Mesodermal cell (in vitro differentiated cells): Measurements from ENCODE around the gene TBC1D2B.

Experiments used
- H3K27ac ChIP-seq: 2 replicates; pipeline ENCODE4 v1.7.0; 2013; ENCODE audit warnings: mild to moderate bottlenecking, low read depth, low read length, moderate library complexity; ENCODE audit not compliant: severe bottlenecking
- H3K36me3 ChIP-seq: 2 replicates; pipeline ENCODE4 v1.7.1; 2013; ENCODE audit warnings: mild to moderate bottlenecking, low read length, moderate library complexity; ENCODE audit not compliant: control insufficient read depth, insufficient read depth
- H3K4me1 ChIP-seq: one replicate; pipeline ENCODE4 v1.7.1; 2013; ENCODE audit warnings: mild to moderate bottlenecking, low read length; ENCODE audit not compliant: insufficient read depth, control insufficient read depth, poor library complexity, severe bottlenecking
- H3K4me3 ChIP-seq: 2 replicates; pipeline ENCODE4 v1.7.0; 2013; ENCODE audit warnings: low read length, control low read depth, mild to moderate bottlenecking; ENCODE audit not compliant: insufficient read depth, poor library complexity, severe bottlenecking; ENCODE audit errors: extremely low read depth
- H3K9me3 ChIP-seq: 2 replicates; pipeline ENCODE4 v1.7.1; 2013; ENCODE audit warnings: mild to moderate bottlenecking, low read length, moderate library complexity; ENCODE audit not compliant: control insufficient read depth
- WGBS, 2 experiments: methylation state at CpG; one replicate each; pipeline ENCODE4 v1.1.5; 2013; ENCODE audit warnings: missing lambda C conversion rate in 2 of 2; ENCODE audit not compliant: insufficient coverage in 2 of 2; 5-methylcytosine and 5-hydroxymethylcytosine counted together

The TBC1D2B gene

DNA sequence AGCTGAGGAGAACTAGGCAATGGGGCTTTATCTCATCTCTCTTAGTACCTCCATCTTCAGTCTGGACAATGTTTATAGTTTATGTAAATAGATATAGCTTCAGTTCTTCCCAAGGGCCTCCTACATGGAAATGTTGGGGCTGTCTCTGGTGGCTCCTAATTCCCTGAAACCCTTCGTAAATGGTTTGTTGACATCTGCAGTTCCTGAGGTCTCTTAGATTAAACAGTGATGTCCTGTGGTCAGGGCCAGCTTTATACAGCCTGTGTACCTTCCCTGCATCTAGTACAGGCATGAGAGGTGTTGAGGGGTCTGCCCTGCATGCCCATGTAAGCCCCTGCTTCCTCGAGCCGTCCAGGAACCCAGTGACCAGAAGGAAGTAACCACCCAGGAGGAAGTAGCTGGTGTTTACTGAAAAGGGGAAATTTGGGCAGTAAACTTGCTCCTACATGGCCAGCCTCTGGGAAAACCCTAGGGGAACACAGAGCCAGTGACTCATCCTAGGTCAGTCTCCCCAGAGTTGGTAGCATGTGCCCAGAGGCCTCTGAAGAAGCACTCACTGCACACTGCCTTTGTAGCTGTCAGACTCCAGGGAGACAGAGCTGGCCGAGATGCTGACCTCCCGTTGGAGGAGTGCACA, 4.7 kb upstream of the TBC1D2B start:
- whole genome bisulfite sequencing, 2 experiments, result 87 to 93% methylated on average over 5 of the region's 5 CpGs
- H3K36me3 ChIP-seq, result no peaks in the 10 kb centered on the region
- no peak overlapping the region for H3K27ac ChIP-seq
- no peaks in the 10 kb centered on the region for H3K4me1 ChIP-seq
- H3K4me3 ChIP-seq, result no peak overlapping the region
- no peaks in the 10 kb centered on the region for H3K9me3 ChIP-seq

DNA sequence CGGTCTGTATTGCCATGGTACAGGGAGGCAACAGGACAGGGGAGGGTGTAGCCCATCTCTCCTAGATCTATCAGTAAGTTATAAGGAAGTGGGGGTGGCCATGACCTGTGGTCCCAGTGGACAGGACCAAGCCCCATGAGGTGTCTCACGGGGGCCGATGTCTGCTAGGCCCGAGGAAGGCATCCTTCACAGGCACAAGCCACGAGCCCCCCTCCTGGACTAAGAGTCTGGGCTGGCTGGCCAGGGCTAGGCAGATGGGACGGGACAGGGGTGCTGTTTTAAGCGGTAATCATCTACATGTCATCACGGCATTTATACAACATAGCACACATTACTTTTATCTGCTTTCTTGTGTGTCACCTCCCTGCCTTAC, 2.6 kb upstream of the TBC1D2B start:
- Histone ChIP-seq H3K4me3 (no peak overlapping the region), H3K9me3 (no peaks in the 10 kb centered on the region), H3K4me1 (peaks cover 6% of the 10 kb centered on the region), H3K27ac (no peak overlapping the region), H3K36me3 (no peaks in the 10 kb centered on the region)
- WGBS, 2 experiments, result 81 to 100% methylated on average over 4 to 5 of the region's 8 CpGs

DNA sequence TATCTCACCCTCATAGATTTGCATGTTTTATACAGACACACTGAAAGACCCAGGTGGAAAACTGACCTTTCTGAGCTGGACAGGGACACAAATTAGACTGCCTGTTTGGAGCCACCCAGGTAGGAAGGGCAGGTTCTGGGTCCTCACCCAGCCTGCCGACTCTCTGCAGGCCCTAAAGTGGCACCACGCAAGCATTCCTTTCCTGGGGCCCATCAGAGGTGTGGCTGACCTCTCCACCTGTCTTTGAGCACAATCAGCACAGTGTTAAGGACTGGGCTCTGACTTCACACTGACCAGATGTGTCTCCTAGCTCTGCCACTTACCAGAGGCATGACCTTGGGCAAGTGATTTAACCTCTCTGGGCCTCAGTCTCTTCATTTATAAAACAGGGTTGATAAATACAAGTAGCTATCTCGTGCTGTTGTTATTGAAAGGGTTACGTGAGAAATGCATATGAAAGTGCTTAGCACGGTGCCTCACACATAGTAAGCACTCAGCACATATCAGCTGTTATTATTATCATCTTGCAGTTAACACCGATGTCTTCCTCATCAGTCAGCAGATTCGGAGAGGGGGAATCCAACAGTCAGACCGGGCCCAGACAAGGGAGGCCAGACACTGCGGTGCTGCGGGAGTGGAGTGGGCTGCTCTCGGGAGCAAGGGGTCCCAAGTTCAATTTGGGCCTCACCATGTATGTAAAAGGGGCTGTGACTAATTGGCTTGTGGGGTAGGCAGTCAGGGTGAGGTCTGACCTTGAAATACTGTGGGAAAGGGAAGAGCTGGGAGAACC, 2.0 kb upstream of the TBC1D2B start:
- Histone ChIP-seq H3K36me3 (no peaks in the 10 kb centered on the region), H3K4me3 (no peak overlapping the region), H3K9me3 (no peaks in the 10 kb centered on the region), H3K27ac (no peak overlapping the region), H3K4me1 (peaks cover 6% of the 10 kb centered on the region)
- 88 to 96% methylated on average over 10 to 11 of the region's 11 CpGs for WGBS, 2 experiments

DNA sequence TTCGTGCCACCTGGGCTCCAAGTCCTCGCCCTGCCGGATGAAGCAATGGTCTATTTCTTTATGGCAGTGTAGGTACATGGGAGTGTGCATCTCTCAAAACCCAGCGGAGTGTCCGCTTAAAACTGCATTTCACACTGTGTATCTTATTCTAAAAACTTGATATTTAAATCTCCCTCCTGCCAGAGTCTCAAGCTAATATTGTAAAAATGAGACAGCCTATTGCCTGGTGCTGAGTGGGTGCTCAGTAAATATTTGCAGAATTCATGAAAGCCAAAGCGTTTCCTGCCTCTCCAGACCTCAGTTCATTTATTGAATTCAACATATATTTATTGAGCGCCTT, 330 bp upstream of the TBC1D2B start:
- H3K27ac ChIP-seq, result no peak overlapping the region
- H3K4me3 ChIP-seq, result peak overlapping the region; percentile 68
- no peaks in the 10 kb centered on the region for H3K9me3 ChIP-seq
- peaks cover 9% of the 10 kb centered on the region for H3K4me1 ChIP-seq
- WGBS, 2 experiments, result 27% methylated on average over 3 of the region's 7 CpGs; no CpG with 5 or more reads in 1 of the 2 experiments
- no peaks in the 10 kb centered on the region for H3K36me3 ChIP-seq

DNA sequence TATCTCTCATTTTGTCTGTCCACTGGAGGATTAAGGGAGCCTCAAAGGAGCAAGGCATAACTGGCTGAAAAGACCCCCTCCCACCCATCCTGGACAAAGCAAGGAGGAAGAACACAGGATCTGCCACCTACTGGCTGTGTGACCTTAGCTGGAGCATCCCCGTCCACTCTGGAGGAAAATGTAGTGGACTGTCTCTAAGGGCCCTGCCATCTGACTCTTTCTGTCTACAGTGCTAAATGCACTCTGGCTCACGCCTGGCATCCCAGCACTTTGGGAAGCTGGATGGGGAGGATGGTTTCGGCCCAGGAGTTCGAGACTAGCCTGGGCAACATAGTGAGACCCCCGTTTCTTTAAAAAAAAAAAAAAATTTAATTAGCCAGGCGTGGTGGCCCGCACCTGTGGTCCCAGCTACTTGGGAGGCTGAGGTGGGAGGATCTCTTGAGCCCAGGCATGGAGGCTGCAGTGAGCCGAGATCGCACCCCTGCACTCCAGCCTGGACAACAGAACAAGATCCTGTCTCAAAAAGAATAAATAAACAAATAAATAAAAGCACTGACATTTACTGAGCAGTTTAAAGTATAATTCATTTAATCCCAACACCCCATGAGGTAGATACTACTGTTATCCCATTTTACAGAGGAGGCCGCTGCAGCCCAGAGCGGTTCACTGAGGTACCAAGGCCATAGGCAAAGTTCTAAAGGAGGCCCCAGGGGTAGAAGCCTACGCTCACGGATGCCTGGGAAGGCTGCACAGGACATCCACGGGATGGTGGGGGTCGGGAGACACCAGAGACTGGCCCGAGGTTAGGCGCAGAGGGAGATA, 1.1 kb downstream of the TBC1D2B start:
- WGBS, 2 experiments, result 64 to 76% methylated on average over 12 to 13 of the region's 17 CpGs
- Histone ChIP-seq H3K9me3 (no peaks in the 10 kb centered on the region), H3K27ac (peak overlapping the region; percentile 49), H3K36me3 (no peaks in the 10 kb centered on the region), H3K4me1 (peaks cover 19% of the 10 kb centered on the region), H3K4me3 (peak overlapping the region; percentile 68)

DNA sequence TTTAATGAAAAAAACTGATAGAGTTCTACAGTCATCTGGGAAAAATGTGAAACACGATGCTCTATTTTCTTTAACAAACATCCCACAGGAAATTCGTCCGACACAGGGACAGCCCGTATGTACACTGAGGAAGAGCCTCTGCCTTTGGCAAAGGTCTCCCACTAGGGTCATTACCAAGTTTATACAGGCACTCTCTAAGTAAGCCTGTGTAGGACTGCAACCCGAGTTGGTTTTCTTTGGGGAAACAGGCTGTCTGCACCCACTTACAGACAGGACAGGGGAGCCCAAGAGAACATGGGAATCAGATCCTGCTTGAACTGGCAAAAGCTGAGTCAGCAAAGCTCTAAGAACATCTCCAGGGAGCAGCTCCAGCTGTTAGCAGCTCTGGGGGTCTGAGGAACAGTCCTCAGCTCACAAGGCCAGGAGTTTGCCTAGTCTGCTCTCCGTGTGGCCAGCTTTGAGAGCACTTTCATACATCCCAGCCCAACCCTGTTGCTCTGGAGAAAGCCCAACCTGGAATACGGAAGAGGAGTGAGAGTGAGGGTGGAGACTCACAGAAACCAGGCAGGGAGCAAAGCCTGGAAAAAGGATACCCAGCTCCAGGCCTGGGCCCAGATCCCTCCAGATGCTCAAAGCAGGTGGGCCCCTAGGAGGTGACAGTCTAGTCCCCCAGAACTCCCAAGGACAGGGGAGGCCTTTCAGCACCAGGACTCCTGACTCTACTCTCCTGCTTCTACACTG, 1.9 kb downstream of the TBC1D2B start:
- Histone ChIP-seq H3K4me3 (peak overlapping the region; percentile 8), H3K4me1 (peaks cover 19% of the 10 kb centered on the region), H3K27ac (peak overlapping the region; percentile 49), H3K9me3 (no peaks in the 10 kb centered on the region), H3K36me3 (no peaks in the 10 kb centered on the region)
- 80 to 87% methylated on average over 5 of the region's 7 CpGs for WGBS, 2 experiments

DNA sequence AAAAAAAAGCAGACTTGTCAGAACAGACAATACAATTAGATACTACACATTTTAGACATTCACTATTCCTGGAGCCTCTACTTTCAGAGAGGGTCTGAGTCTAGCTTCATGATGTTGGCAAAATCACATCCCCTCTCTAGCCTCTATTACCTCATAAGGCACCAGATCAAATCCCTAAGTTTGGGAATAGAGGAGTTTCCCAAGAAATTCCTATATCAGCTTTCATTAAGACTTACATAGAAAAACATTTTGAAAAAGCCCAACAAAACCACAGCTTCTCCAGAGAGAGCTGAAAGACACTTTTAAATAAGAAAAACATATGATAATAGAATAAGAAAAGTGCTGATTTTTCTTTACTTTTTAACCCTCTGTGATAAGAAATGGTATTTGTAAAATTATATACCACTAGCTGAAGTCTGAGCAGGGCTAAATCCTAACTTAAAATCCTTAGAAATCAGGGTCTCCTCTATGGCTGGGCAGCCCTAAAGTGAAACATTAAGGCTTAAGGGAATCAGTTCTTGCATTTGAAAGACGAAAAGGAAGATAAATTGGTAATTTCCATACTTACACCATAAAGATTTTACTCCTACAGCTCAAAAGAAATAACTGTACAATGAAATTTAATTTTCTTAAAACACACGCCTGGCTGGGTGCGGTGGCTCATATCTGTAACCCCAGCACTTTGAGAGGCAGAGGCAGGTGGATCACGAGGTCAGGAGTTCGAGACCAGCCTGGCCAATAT, 4.3 kb downstream of the TBC1D2B start:
- WGBS, 2 experiments, result 94 to 100% methylated on average over 4 of the region's 5 CpGs
- H3K9me3 ChIP-seq, result no peaks in the 10 kb centered on the region
- peak overlapping the region; percentile 0 for H3K27ac ChIP-seq
- H3K4me3 ChIP-seq, result no peak overlapping the region
- peaks cover 24% of the 10 kb centered on the region for H3K4me1 ChIP-seq
- H3K36me3 ChIP-seq, result no peaks in the 10 kb centered on the region

DNA sequence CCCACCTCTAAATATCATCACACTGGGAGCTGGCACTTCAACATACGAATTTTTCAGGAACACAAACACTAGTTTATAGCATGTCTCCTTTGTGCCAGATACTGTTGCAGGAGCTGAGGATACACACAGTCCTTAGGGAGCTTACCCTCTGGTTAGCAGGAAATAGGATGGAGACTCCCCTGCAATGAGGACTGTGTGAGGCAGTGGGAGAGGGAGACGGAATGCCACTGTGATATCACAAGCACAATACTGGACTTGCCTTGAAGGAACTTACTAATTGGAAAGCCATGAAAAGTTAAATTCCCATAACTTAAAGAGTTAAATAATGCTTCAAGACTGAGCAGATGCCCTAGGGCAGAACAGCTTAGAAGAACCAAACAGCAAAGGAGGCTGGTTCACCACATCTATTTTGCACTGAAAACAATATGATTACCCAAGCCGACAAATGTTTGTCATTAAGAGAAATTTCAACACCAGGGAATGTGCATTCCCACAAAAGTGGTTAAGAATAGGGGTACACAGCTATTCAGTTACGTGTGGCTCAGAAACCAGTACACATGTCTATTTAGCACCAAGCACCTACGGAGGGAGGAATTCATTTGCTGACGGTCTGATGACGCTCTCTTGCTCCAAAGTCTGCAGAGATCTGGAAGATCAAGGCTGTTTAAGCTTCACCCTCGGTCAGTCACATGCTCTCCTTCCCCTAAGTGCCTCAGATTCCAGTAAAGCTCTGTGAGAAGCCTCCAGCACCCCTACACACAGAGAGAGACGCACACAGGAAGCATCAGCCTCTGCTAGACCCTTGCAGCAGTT, 5.2 kb downstream of the TBC1D2B start:
- H3K4me1 ChIP-seq, result peaks cover 28% of the 10 kb centered on the region
- no peaks in the 10 kb centered on the region for H3K9me3 ChIP-seq
- no peaks in the 10 kb centered on the region for H3K36me3 ChIP-seq
- 82 to 83% methylated on average over 8 to 9 of the region's 9 CpGs for WGBS, 2 experiments
- no peak overlapping the region for H3K4me3 ChIP-seq
- H3K27ac ChIP-seq, result peak overlapping the region; percentile 0

DNA sequence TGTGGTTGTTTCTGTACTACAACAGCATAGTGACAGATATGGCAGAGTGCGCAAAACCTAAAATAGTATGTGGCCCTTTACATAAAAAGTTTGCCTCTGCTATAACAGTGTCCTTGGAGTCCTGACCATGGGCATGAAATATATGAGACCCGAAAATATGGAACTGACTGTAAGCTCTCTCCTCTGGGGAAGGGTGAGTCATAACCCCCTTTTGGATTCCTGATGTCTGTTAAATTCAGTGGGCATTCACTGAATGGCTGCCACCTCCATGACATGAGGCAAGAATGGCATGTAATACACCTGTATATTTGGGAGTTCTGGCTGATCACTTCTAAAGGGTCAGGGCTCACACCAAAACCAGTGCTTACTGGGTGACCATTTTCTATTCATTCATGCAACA, 6.1 kb downstream of the TBC1D2B start:
- no peak overlapping the region for H3K27ac ChIP-seq
- H3K9me3 ChIP-seq, result no peaks in the 10 kb centered on the region
- peaks cover 29% of the 10 kb centered on the region for H3K4me1 ChIP-seq
- 56 to 83% methylated on average over 2 of the region's 2 CpGs for WGBS, 2 experiments
- H3K4me3 ChIP-seq, result no peak overlapping the region
- H3K36me3 ChIP-seq, result no peaks in the 10 kb centered on the region
